NCI-H460 (cell line): ENCODE data around the gene PEF1. TPM values are rescaled to one million over a fixed set of nuclear protein-coding genes. Genes with fewer than 3 reads are reported as not detected.

Source experiments
- DNase-seq: peaks from one replicate; pipeline ENCODE4 v3.0.0-alpha.2; 2016; ENCODE audit warnings: low read depth; ENCODE audit errors: extremely low read depth
- polyA plus RNA-seq: library from polyadenylated mRNA; depleted of rRNA; stranded (reverse); fragments of >200 nt; gene quantifications from 2 replicates; pipeline ENCODE4 v1.2.3, GENCODE V29; 2014; cell fraction: nucleus; rRNA removed
- total RNA-seq: library from RNA; depleted of rRNA; stranded (reverse); fragments of >200 nt; shearing (Covaris generic); gene quantifications from 2 replicates; pipeline ENCODE4 v1.2.3, GENCODE V29; 2014; rRNA removed

The PEF1 gene, protein sequence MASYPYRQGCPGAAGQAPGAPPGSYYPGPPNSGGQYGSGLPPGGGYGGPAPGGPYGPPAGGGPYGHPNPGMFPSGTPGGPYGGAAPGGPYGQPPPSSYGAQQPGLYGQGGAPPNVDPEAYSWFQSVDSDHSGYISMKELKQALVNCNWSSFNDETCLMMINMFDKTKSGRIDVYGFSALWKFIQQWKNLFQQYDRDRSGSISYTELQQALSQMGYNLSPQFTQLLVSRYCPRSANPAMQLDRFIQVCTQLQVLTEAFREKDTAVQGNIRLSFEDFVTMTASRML
- 39.9 and 44.7 TPM in 2 replicates for total RNA-seq
- 33.0 and 43.0 TPM in 2 replicates for polyA plus RNA-seq

DNA sequence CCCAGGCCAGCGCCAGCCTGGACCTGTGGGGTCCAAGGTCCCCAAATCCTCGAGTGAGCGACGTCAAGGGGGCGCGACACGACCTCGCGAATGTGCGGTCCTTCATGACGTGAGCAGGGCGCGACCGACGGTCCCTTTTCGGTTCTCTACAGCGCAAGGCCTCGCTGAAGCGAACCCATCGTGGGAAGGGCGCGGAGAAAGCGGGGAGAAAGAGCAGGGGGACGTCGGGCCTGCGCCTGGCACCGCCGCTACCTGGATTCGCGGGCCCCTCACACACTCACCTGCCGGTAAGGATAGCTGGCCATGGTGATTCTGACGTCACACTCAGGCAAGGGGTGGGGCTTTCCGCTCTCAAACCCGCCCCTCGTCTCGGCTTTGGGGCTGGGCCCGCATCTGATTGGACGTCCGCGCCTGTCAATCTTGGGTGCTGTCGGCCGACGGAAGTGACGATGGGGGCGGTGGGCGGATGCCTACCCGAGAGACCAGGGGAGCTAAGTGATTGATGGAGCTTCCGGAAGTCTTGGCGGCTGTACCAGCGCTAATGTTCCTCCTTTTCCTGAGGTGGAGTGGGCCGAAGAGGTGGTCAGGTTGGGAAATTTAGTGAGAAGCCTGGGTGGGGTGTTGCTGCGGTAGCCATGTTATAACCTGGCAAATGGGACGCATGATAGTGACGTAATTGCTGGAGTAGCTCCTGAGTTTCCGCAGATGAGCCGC lies at the start of gene PEF1:
Gene PEF1, minus strand, starts transcription at position 317 of the 714 bp plus-strand sequence. Its CDS starts 12 bp downstream, at position 305.
- peak; percentile 95 for DNase-seq

DNA sequence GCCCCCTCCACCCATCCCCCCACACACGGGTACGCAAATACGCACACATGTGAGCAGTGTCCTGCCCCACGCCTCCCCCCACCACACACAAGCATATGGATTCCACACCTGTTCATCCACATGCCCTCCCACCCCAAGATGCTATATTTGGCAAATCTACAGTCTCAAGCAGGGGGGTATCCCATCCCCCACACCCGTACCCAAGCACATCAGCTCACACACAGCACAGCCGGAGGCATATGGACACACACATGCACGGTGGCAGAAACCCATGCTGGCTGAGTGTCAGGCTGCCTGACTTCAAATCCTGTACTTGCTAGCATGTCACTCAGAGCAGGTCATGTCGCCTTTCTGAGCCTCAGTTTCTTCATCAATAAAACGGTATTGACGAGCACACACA lies 48.6 kb upstream of the PEF1 start:
- no peak for DNase-seq

DNA sequence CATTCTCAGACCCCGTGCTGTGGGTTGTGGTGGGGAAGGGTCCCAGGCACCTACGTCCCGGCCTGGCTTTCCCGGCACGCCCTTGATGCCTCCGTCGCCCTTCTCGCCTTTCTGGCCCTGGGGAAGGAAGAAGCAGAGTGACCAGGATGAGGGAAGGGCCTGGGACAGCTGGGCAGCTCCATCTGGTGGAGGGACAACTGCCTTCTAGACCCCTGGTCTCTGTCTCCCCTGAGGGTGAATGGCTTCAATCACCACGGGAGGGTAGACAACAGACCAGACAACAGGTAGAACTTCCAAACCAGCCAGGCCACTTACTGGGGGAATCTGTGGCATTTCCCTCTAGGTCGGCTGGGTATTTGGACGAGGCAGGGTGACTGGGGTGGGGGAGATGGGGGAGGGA lies 47.3 kb upstream of the PEF1 start:
- DNase-seq: no peak

DNA sequence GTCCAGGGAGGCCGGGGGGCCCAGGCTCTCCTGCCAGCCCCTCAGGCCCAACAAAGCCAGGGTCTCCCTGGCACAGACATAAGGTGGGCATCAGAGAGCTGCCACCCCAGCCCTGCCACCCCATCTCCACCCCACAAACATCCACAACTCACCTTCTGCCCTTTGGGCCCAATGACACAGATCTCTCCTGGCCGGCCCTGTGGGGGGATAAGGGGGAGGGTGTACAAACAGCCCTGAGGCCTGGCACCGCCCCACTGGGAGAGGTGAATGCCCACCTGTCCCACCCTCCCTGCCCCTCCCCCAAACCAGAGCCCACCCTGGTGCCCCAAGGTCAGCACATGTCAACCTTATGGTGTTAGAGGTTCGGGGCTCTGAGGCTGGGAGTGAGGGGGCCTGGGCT lies 46.8 kb upstream of the PEF1 start:
- no peak for DNase-seq

DNA sequence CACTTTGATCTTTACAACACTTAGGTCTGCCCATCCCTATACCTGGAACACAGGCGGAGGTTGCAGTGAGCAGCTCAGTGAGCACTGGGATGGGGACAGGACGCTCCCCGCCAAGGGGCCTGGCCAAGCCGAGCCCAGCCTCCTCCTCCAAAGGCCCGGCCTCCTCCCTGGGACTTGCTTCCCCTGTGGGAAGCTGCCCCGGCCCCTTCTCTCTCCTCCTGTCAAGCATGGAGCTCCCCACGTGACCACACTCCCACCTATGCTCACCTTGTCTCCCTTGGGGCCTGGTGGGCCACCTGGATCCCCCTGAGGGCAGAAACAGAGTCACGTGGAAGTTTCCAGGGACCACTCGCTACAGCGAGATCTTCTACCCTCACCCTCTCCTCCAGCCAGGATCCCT lies 46.2 kb upstream of the PEF1 start:
- no peak for DNase-seq

DNA sequence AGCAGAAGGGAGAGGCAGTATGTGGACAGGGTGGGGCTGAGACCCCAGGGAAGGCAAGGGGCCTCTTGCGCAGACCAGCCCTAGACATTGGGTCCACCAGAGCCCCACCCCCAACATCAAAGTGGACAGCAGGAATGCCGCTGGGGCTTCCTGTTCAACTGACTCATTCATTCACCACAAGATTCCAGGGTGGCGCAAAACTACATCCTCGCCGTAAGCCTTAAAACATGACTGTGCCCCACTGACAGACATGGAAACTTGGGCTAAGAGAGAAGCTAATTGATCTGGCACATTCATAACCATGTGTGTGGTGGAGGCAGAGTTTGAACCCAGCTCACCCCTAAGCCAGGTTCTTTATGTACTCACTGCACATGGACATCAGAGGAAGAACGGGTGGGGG lies 45.2 kb upstream of the PEF1 start:
- DNase-seq: no peak

DNA sequence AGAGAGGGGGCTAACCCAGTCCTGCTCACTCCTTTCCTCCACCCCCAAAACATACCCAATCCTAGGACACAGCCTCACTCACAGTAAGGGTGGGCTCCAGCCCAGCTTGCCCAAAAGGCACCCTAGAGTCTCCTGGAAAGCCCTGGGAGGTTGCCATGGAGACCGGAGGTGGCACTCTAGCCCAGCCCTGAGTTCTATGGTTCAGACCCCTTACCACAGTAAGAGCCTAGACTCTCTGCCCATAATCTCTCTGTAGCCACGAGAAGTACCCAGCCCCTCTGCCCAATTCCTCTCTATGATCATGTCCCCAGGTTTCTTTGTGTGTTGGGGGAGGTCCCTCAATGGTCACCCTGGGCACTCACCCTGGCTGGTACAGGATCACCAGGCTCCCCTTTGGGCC lies 44.7 kb upstream of the PEF1 start:
- DNase-seq: no peak

DNA sequence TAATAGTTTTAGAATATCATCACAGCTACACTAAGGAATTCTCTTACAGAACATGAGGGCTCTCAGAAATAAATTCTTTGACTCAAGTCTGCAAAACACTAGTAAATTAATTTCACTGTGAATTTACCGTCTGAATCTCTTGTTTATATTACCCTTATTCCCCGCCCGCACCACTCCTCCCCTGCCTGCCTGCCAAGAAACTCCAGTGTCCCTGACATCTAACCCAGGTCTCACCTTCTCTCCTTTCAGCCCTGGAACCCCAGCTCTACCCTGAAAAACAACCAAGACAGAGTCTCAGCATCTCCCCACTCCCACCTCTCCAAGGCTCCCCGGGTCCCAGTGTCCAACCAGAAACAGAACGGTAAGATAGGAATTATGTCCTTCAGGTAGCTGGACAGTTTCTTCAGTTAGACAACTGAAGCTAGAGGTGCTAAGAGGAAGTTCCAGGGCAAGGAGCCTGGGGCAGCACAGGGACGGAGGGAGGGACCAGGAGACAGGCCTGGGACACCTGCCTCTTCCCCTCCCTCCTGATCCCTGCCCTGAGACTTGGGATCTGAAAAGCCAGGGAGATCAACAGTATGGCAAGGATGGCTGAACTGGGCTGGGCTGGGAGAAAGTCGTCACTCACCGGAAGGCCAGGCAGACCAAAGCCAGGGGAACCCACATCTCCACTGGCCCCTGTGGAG lies 43.7 kb upstream of the PEF1 start:
- DNase-seq: no peak

DNA sequence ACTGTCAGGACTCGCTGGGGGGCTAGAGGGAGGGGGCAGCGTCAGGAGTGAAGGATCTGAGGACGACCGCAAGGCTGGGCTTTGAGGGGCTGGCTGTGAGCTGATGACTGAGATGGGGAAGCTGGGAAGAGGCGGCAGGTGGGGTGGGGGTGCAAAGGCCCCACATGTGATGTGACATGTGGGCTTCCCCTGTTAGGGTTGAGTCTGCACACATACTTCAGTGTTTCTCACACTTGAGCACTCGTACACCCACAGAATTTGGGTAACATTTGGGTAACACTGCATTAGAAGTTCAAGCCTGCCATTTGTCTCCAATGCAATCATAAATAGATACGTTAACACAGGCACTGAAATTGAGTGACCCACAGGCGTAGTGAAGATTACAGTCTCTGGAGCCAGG lies 42.9 kb upstream of the PEF1 start:
- DNase-seq: no peak

DNA sequence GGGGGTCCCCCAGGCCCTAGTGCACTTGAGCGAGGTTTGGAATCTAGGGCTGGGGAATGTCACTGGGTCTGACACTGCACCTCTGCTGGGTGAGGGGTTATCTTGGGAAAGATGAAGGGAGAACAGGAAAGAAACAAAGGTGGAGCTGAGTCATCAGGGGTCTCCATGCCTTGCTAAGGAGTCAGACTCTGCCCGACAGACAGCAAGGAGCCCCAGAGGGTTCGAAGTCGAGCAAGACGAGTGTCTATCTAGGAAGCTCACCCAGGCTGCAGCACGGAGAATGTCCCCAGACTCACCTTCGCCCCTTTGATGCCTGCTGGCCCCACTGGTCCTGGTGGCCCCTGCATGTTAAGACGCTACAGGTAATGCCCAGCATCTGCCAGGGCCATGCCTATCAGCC lies 41.1 kb upstream of the PEF1 start:
- no peak for DNase-seq

DNA sequence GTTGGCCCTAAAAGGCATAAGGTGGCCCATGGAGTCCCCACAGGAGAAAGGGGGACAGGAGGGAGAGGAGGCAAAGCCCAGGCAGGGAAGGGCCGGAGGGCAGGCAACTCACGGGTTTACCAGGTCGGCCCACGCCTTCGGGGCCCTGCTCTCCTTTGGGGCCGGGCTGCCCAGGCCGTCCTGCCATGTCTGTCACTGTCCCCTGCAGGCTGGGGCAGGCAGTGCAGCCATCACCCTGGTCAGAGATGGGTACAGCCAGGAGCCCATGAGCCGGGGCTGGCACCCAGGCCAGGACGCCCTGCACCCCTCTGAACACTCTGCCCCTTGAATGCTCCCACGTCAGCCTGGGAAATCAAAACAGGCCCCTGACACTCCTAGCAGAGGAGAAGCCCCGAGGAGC lies 39.3 kb upstream of the PEF1 start:
- DNase-seq: no peak

DNA sequence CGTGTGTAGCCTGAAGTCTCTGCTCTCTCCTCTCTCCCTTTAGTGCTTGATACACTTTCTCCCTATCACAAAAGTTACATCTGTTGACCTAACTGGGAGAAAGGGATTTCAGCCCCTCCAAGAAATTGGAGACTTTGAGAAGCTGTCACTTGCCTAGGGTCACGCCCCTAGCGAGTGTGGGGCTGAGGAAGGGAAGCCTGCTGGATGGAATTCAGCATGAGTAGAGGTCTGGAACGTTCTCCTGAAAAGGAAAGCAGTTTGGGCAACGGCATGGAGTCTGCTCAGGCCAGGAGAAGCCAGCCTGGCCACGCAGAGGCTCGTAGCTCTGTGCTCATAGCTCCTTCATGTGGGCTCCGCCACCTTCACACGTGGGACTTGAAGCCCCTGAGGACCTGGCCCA lies 36.7 kb upstream of the PEF1 start:
- no peak for DNase-seq

DNA sequence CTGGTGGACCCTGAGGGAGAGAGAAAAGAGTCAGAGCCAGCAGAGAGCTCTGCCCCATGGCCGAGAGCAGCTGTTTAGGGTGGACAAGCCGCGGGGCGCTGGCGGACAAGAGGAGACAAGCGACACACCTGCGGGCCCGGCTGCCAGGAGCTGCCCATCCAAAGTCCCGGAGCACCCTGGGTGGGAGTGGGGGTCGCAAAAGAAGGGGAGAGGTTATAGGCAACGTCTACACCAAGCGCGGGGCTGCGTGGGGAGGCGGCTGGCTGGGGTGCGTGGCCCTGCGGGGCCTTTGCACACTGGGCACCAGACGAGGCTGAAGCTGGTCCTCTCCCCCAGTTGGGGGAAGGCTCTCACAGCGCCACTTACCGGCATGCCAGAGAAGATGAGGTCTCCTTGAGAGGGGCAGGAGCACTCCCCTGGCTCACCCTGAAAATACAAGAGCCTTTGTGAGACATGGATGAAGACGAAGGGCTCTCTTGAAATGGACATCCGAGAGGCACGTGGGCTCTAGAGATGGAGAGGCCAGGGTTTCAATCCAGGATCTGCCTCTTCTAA lies 35.1 kb upstream of the PEF1 start:
- DNase-seq: no peak

DNA sequence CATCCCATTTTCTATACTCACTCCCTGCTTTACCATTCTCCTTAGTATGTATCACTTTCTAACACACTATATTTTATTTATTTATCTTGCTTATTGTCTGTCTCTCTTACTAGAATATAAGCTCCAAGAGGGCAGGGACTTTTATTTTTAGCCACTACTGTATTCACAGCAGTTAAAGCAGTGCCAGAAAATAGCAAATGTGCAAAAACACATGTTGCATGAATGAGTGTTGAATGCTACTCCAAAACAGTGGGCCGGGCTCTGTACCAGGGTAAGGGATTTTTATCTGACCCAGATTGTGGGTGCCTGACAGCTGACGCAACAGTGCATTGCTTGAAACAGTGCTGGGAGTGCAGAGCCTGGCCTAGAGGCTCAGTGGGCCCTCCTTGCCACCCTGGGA lies 34.4 kb upstream of the PEF1 start:
- no peak for DNase-seq

DNA sequence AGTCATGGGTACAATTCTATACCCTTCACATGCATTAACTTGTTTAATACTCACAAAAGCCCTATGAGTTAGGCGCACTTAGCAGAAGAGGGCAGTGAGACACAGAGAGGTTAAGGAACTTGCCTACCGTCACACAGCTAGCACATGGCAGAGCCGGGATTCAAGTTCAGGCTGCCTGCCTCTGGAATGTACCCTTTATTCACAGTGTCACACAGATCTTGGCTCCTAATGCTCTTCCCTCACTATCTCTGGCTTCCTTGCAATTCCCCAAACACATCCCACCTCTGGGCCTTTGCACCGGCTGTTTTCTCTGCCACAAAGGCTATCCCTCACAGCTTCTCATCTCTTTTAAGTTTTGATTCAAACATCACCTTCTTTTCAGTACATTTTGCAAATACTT lies 34.0 kb upstream of the PEF1 start:
- DNase-seq: no peak

DNA sequence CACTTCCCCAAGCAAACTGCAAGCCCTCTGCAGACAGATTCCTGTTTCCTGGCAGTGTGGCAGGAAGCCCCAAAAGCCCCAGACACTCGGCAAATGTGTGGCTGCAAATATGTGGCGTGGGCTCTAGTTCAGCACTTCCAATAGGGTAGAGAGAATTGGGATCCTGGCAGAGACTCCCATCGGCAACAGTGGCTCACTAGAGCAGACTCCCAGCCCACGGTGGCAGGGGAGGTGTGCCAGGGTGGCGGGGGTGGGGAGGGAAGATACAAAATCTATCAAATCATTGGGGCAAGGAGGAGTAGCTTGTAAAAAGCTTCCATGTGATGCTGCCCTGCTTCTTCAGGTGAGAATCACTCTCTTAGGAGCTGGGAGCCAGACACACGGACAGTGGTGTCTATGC lies 33.3 kb upstream of the PEF1 start:
- no peak for DNase-seq

DNA sequence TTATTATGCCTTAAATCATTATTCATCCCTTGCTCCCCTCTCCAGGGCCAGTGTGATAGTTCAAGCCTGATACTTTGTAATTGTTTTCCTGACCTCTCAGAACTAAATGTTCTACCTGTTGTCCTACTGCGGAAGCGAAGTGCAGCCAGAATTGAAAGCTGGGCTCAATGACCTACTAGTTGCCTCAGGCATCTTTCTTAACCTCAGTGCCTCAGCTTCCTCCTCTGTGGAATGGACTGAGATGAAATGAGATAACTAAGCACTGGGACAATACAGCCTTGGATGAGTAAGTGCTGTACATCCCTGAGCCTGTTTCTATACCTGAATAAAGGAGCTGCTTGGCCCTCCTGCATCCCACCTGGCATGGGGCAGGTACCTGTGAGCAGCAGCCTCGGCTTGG lies 32.7 kb upstream of the PEF1 start:
- no peak for DNase-seq

DNA sequence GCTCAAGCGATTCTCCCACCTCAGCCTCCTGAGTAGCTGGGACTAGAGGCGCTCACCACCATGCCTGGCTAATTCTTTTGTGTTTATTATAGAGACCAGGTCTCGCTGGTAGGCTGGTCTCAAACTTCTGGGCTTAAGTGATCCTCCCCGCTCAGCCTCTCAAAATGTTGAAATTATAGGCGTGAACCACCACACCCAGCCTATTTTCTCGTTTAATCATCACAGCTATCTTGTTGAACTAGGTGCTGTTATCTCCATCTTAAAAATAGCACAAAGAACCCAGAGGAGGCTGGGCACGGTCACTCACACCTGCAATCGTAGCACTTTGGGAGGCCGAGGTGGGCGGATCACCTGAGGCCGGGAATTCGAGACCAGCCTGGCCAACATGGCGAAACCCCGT lies 31.1 kb upstream of the PEF1 start:
- DNase-seq: no peak

DNA sequence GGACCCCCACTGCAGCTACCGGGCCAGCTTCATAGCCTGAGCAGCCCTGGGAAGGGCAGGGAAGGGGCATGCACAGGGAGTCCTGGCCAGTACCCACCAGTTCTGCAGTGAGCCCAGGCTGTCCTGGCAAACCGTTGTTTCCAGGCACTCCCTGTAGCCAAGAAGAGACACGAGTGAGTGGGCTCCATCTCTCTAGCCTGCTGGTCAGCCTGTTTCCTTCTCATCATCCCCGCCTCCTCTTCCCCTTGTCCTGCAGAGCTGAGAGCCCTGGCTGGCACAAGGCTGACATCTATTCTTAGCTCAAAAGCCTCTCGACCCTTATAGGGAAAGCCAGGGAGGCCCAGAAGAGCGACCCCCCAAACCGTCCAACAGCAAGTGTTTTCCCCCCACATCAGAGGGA lies 30.5 kb upstream of the PEF1 start:
- no peak for DNase-seq

DNA sequence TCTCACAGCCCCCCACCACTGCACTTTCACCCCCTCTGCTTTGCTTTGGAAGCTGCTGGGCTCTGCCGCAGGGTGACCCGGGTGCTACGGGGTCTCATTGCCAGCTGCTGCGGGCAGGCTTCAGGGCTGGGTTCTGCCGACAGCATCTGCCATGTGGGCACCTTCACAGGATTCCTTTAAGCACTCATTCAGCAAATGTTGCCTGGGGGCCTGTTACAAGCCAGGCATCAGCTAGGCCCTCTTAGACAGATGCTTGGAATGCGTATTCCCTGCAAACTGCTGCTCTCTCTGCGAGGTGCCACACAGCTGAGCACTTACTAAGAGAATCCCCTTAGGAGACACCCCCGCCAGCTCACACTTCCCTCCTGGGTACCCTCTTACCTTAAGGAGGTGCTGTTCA lies 29.9 kb upstream of the PEF1 start:
- no peak for DNase-seq

DNA sequence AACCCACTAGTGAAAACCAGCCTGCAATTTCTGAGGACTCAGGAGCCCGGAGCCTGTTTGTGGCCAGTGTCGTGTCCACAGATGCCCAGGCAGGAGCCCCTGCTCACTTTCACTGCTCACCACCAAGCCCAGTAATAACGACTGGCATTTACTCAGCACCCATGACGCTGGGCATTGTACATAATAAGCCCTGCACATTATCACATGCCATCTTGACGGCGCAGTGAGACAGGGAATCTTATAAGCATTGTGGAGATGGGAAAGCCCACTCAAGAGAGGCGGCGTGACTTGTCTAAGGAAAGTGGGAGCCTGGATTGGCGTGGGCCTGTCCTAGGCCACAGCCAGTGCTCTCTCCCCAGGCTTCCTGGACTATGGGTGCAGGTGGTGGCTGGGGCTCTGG lies 28.8 kb upstream of the PEF1 start:
- DNase-seq: no peak

DNA sequence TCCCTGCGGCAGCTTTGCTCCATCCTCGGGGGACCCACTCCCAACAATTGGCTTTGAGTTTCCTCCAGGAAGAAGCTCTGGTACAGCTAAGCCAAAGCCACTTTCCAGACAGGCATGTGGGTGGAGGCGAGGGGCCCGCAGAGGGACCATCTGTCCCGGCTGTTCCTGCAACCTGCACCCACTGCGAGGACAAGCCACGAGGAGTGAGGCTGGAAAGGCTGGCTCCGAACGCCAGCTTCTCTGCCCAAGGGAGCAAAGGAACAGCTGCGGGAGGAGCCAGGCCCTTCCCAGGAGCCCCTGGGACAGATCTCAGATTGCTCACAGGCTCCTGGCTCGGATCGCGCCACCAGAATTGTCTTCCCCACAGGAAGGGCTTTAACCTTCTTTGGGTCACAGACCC lies 28.3 kb upstream of the PEF1 start:
- no peak for DNase-seq
